HuH-7.5 (cell line): Measurements from ENCODE around the gene TECTA.
A peak's percentile ranks its signal among the peaks of the same experiment; 100 is the strongest.
"Not testable (repeated sequence)": the region's sequence is repeated elsewhere in the genome, so short reads cannot be mapped to it uniquely, and the experiment has no call there.

ENCODE experiments used
- DNase-seq: peaks from one replicate; pipeline ENCODE4 v3.0.0; 2011; ENCODE audit warnings: low spot score

Gene TECTA

GRCh38 chr11:121229495-121230215 lies 128.6 kb downstream of the TECTA start:
- DNase-seq, result no peak

GRCh38 chr11:121231576-121232278 lies 130.7 kb downstream of the TECTA start:
- DNase-seq, result peak; percentile 9

- no peak for DNase-seq
These were observed 134.0 kb downstream of the TECTA start for GRCh38 chr11:121235057-121235456.

- no peak for DNase-seq
These were observed 135.3 kb downstream of the TECTA start for GRCh38 chr11:121236115-121237001.

- DNase-seq, result not testable (repeated sequence)
These were observed 136.2 kb downstream of the TECTA start for GRCh38 chr11:121237247-121237646.

GRCh38 chr11:121237686-121238658 lies 136.9 kb downstream of the TECTA start:
- DNase-seq, result no peak

- no peak for DNase-seq
These were observed 137.9 kb downstream of the TECTA start for GRCh38 chr11:121238956-121239355.

GRCh38 chr11:121240001-121240400 lies 139.0 kb downstream of the TECTA start:
- not testable (repeated sequence) for DNase-seq

GRCh38 chr11:121240650-121241303 lies 139.7 kb downstream of the TECTA start:
- no peak for DNase-seq
